Testis (tissue), 2 donors: ENCODE data around the gene MFSD6.

Source experiments
- CTCF ChIP-seq, 3 experiments: fragments of 450-650 bp in 2 of 3; fragments of 200-600 bp in 1 of 3; sonication (generic) in 1 of 3; IDR thresholded peaks; one replicate each; pipeline ENCODE4 v1.5.1; 2016 to 2019; ENCODE audit warnings: antibody characterized with exemption in 3 of 3, mild to moderate bottlenecking in 2 of 3, moderate library complexity in 1 of 3
- POLR2A ChIP-seq: fragments of 450-650 bp; IDR thresholded peaks from one replicate; pipeline ENCODE4 v1.6.1; 2017; ENCODE audit warnings: antibody characterized with exemption, mild to moderate bottlenecking, moderate library complexity

- TF ChIP-seq CTCF (IDR thresholded peaks at IDR 0.05) (no peak), POLR2A (no peak)
These were observed 3.1 kb upstream of the MFSD6 start for GRCh38 chr2:190405070-190405469.
